ENCODE results near the gene PTPRN2.

The PTPRN2 gene

GRCh38 chr7:158129037-158130022 is 458.3 kb downstream of the PTPRN2 start:
- ChIA-PET POLR2A (no interaction called here), CTCF (no interaction called here)
- no peak for DNase-seq (ENCODE audit: extremely low spot score)
- TF ChIP-seq ELF4 (IDR thresholded peaks at IDR 0.05): no peak
- no peak for TF ChIP-seq PKNOX1 (IDR thresholded peaks at IDR 0.05)
- no peak for TF ChIP-seq FOXA1 (IDR thresholded peaks at IDR 0.05)
- TF ChIP-seq SP1 (IDR thresholded peaks at IDR 0.05): no peak
- TF ChIP-seq TARDBP (IDR thresholded peaks at IDR 0.05): no peak

GRCh38 chr7:158128572-158128971 is 459.1 kb downstream of the PTPRN2 start:
- TF ChIP-seq CTBP1 (IDR thresholded peaks at IDR 0.05; ENCODE audit: borderline replicate concordance) (no peak), ARNT (IDR thresholded peaks at IDR 0.05) (no peak), SUZ12 (IDR thresholded peaks at IDR 0.05) (no peak), NFRKB (IDR thresholded peaks at IDR 0.05) (no peak), TARDBP (IDR thresholded peaks at IDR 0.05) (no peak), L3MBTL2 (conservative IDR thresholded peaks at IDR 0.05) (no peak), FOXM1 (IDR thresholded peaks at IDR 0.05; ENCODE audit: borderline replicate concordance) (no peak), ELF4 (IDR thresholded peaks at IDR 0.05) (no peak), BHLHE40 (IDR thresholded peaks at IDR 0.05; ENCODE audit: borderline replicate concordance) (no peak), FOXK2 (IDR thresholded peaks at IDR 0.05) (no peak)
- DNase-seq (ENCODE audit: extremely low spot score): no peak
- POLR2A ChIA-PET: no interaction called here
- CTCF ChIA-PET: no interaction called here

GRCh38 chr7:158127241-158127640 is 460.4 kb downstream of the PTPRN2 start:
- CTCF ChIA-PET: no interaction called here
- DNase-seq (ENCODE audit: extremely low spot score): no peak
- TF ChIP-seq SP1 (IDR thresholded peaks at IDR 0.05) (no peak), ELF4 (IDR thresholded peaks at IDR 0.05) (no peak), BHLHE40 (IDR thresholded peaks at IDR 0.05; ENCODE audit: borderline replicate concordance) (no peak), FOXK2 (IDR thresholded peaks at IDR 0.05) (no peak), SUZ12 (IDR thresholded peaks at IDR 0.05) (no peak), NFRKB (IDR thresholded peaks at IDR 0.05) (no peak), L3MBTL2 (conservative IDR thresholded peaks at IDR 0.05) (no peak), FOXM1 (IDR thresholded peaks at IDR 0.05; ENCODE audit: borderline replicate concordance) (no peak), PKNOX1 (IDR thresholded peaks at IDR 0.05) (no peak), CTBP1 (IDR thresholded peaks at IDR 0.05; ENCODE audit: borderline replicate concordance) (no peak), FOXA1 (IDR thresholded peaks at IDR 0.05) (no peak), TARDBP (IDR thresholded peaks at IDR 0.05) (no peak), ZNF384 (IDR thresholded peaks at IDR 0.05) (no peak), ARNT (IDR thresholded peaks at IDR 0.05) (no peak), HDGF (IDR thresholded peaks at IDR 0.05; ENCODE audit: borderline replicate concordance) (no peak)
- POLR2A ChIA-PET: no interaction called here

- CTCF ChIA-PET: no interaction called here
- POLR2A ChIA-PET: no interaction called here
- no peak for TF ChIP-seq SUZ12 (IDR thresholded peaks at IDR 0.05)
- no peak for TF ChIP-seq ZNF384 (IDR thresholded peaks at IDR 0.05)
- no peak for TF ChIP-seq L3MBTL2 (conservative IDR thresholded peaks at IDR 0.05)
- TF ChIP-seq PKNOX1 (IDR thresholded peaks at IDR 0.05): no peak
- no peak for TF ChIP-seq HDGF (IDR thresholded peaks at IDR 0.05; ENCODE audit: borderline replicate concordance)
- DNase-seq (ENCODE audit: extremely low spot score): no peak
Measured at GRCh38 chr7:158126661-158127060, 461.0 kb downstream of the PTPRN2 start.

- POLR2A ChIA-PET: no interaction called here
- TF ChIP-seq BHLHE40 (IDR thresholded peaks at IDR 0.05; ENCODE audit: borderline replicate concordance) (no peak), NFRKB (IDR thresholded peaks at IDR 0.05) (no peak), PKNOX1 (IDR thresholded peaks at IDR 0.05) (no peak), SP1 (IDR thresholded peaks at IDR 0.05) (no peak), ZNF384 (IDR thresholded peaks at IDR 0.05) (no peak), ARNT (IDR thresholded peaks at IDR 0.05) (no peak), FOXA1 (IDR thresholded peaks at IDR 0.05) (no peak), ELF4 (IDR thresholded peaks at IDR 0.05) (no peak), FOXM1 (IDR thresholded peaks at IDR 0.05; ENCODE audit: borderline replicate concordance) (no peak), TARDBP (IDR thresholded peaks at IDR 0.05) (no peak), LEF1 (IDR thresholded peaks at IDR 0.05; ENCODE audit: borderline replicate concordance) (no peak), CTBP1 (IDR thresholded peaks at IDR 0.05; ENCODE audit: borderline replicate concordance) (no peak), FOXK2 (IDR thresholded peaks at IDR 0.05) (no peak), HDGF (IDR thresholded peaks at IDR 0.05; ENCODE audit: borderline replicate concordance) (no peak), SUZ12 (IDR thresholded peaks at IDR 0.05) (no peak), L3MBTL2 (conservative IDR thresholded peaks at IDR 0.05) (no peak)
- no peak for DNase-seq (ENCODE audit: extremely low spot score)
- CTCF ChIA-PET: no interaction called here
Measured at GRCh38 chr7:158125721-158126120, 461.9 kb downstream of the PTPRN2 start.

GRCh38 chr7:158125091-158125490 is 462.5 kb downstream of the PTPRN2 start:
- TF ChIP-seq FOXK2 (IDR thresholded peaks at IDR 0.05) (no peak), LEF1 (IDR thresholded peaks at IDR 0.05; ENCODE audit: borderline replicate concordance) (no peak), NFRKB (IDR thresholded peaks at IDR 0.05) (no peak), SP1 (IDR thresholded peaks at IDR 0.05) (no peak)
- ChIA-PET POLR2A (no interaction called here), CTCF (no interaction called here)
- no peak for DNase-seq (ENCODE audit: extremely low spot score)
